GM21576 (cell line): ENCODE results near the gene ANKMY2.
"Not testable (repeated sequence)": the region's sequence is repeated elsewhere in the genome, so short reads cannot be mapped to it uniquely, and the experiment has no call there.

Experiments used
- ATAC-seq: cut with Tn5 transposase; IDR thresholded peaks from one replicate; pipeline ENCODE4 v1.9.1; 2021; ENCODE audit warnings: mild to moderate bottlenecking, moderate library complexity; ENCODE audit not compliant: unreplicated experiment

The ANKMY2 gene

GRCh38 chr7:16659854-16660497 lies 14.4 kb upstream of the ANKMY2 start:
- not testable (repeated sequence) for ATAC-seq

- no peak for ATAC-seq
Observed at GRCh38 chr7:16657656-16658279, 12.2 kb upstream of the ANKMY2 start.

GRCh38 chr7:16656141-16656540 lies 10.6 kb upstream of the ANKMY2 start:
- ATAC-seq = no peak

GRCh38 chr7:16655394-16655793 lies 9.8 kb upstream of the ANKMY2 start:
- ATAC-seq = no peak

- ATAC-seq = no peak
Observed at GRCh38 chr7:16652888-16653287, 7.3 kb upstream of the ANKMY2 start.

- ATAC-seq = no peak
Observed at GRCh38 chr7:16652240-16652583, 6.7 kb upstream of the ANKMY2 start.

GRCh38 chr7:16651396-16652239 lies 6.1 kb upstream of the ANKMY2 start:
- ATAC-seq = no peak

- no peak for ATAC-seq
Observed at GRCh38 chr7:16650266-16650665, 4.7 kb upstream of the ANKMY2 start.

- ATAC-seq = no peak
Observed at GRCh38 chr7:16649196-16649595, 3.6 kb upstream of the ANKMY2 start.

GRCh38 chr7:16648551-16648950 lies 3.0 kb upstream of the ANKMY2 start:
- no peak for ATAC-seq

- no peak for ATAC-seq
Observed at GRCh38 chr7:16647435-16647960, 1.9 kb upstream of the ANKMY2 start.

GRCh38 chr7:16646472-16647072 lies 1.0 kb upstream of the ANKMY2 start:
- no peak for ATAC-seq

- peak; percentile 2 for ATAC-seq
Observed at GRCh38 chr7:16644636-16645592, 640 bp downstream of the ANKMY2 start.

GRCh38 chr7:16644157-16644556 lies 1.4 kb downstream of the ANKMY2 start:
- ATAC-seq = no peak

- ATAC-seq = no peak
Observed at GRCh38 chr7:16638282-16639280, 7.0 kb downstream of the ANKMY2 start.

- no peak for ATAC-seq
Observed at GRCh38 chr7:16637379-16637778, 8.2 kb downstream of the ANKMY2 start.

GRCh38 chr7:16636555-16637101 lies 8.9 kb downstream of the ANKMY2 start:
- ATAC-seq = no peak

GRCh38 chr7:16634271-16634738 lies 11.2 kb downstream of the ANKMY2 start:
- ATAC-seq = no peak

- ATAC-seq = no peak
Observed at GRCh38 chr7:16630654-16631053, 14.9 kb downstream of the ANKMY2 start.
